Activated T-cell treated with anti-CD3 and anti-CD28 coated beads for 48 hours (primary cell): ENCODE results near the gene ANP32E.

Experiments used
- DNase-seq: peaks from one replicate; pipeline ENCODE4 v3.0.0-alpha.2; 2020; ENCODE audit warnings: low read depth

The ANP32E gene

DNA sequence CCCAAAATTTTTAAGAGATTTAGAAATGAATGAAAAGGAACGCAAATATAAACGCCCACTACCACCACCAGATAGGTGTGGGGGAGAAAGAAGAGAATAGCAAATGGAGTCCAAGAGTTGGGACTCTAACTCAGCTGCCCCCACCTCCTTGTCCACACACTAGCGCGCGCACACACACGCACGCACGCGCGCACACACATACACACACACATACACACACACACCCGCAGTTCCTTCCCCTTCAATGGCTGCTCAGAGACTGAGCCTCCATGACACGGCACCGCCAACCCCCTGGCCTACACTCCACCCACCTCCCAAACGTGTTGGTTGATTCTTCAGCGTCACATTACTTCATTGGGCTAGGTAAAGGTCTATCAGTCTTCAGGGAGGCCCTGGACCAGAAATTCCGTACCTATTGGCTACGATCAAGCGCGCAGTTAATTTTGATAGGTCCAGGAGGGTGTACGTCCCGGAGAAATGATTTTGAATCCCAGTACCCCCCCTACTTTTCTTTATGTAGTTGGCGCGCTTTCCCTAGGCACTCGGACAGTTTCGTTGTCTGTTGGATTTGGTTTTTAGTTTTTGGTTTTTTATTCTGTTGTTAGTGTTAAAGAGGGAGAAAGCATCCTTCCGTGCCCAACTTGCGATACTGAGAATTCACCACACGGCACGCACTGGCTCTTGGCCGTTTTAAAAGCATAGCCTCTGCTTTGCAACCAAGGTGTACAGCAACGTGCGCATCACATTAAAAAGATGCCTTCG is at the start of gene ANP32E:
Gene ANP32E (minus strand): TSS at position 261 of the 762 bp plus-strand sequence. CDS start 326 bp downstream, outside the sequence.
- DNase-seq: peak; percentile 86

DNA sequence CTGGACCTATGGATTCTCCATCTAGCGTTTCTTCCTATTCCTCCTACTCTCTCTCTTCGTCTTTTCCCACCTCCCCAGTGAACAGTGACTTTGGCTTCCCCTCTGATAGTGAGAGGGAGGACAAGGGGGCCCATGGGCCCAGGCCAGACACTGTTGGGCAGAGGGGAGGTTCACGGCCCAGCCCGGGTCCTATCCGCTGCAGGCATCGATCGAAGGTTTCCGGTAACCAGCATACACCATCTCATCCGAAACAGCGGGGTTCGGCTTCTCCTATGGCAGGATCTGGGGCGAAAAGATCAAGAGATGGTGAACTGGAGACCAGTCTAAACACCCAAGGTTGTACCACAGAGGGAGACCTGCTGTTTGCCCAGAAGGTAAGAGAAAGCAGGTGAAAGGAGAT is 47.3 kb upstream of the ANP32E start:
- no peak for DNase-seq

DNA sequence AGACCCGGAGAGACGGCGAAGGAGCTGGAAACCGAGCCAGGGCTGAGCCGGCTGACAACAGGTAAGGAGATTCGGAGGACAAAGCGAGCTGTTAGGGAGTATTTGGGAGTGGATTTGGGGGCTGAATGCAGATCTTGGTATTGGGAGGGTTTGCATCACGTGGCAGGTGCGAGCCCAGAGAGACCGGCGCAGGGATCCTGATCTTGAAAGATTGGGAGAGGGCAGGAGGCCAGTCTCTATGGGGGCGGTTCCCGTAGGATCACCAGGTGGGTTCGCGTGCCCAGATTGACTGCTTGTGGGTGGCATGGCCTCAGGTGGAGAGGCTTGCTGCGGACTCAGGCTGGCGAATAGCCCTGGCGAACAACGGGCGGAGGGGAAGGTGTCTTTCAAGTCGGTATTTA is 46.6 kb upstream of the ANP32E start:
- DNase-seq: no peak

DNA sequence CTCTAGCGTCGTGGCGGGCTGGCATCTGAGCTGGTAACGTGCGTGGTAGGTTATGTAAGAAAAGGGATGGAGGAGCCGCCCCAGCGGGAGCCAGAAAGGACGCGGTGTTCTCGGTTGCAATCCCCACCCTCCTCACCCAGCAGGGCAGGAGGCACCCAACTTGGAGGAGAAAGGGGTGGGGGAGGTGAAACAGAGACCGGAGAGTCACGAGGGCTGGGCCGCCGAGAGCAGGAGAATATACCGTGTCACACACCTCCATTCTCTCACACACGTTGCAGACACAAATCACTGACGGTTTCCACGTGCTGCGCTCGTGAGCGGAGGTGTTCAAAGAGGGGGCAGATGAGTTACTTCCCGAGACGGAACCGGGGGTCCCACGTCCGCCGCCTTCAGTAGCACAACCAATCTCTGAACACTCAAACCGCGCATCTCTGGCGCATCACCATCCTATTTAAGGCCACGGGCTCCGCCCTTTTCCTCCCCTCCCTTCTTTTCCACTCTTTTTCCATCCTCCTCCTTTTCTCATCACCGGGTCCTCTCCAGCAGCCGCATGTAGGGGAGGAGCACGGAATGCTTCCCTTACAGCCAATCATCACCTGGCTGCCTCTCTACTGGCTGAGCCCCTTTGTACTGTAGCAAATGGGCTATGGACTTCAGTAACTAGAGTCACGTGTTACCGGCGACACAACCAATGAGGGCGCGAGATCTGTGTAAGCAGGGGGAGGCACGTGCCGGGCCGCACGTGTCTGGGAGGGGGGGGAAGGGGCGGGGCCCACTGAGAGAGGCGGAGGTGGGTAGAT is 46.0 kb upstream of the ANP32E start, which contains the start of gene CIART:
Gene CIART (plus strand): TSS at position 797 of the 800 bp plus-strand sequence. CDS start 714 bp downstream, outside the sequence.
- peak; percentile 60 for DNase-seq

DNA sequence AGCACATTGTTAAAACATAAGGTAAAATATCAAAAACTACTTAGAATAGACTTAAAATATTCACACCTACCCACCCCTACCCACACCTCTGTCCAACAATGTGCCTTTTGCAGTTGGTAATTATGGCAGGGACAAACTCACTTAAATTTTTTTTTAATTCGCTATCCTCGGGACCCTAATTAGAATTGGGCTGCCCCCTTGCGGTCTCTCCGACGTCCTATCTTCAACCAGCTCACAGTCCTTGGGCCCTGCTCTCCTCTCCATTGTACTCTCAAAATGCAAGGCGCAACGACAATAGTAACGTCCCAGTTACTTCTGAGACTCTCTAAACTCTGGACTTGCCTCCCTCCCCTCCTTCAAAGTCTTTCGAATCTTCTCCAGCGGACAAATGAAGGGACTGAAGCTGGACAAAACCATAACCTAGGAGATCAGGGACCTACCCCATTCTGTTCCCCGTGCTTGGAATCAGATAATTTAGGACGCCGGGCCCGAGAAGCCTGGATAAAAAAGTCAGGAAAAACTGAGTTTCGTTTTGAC is 45.4 kb upstream of the ANP32E start:
- DNase-seq: peak; percentile 50

DNA sequence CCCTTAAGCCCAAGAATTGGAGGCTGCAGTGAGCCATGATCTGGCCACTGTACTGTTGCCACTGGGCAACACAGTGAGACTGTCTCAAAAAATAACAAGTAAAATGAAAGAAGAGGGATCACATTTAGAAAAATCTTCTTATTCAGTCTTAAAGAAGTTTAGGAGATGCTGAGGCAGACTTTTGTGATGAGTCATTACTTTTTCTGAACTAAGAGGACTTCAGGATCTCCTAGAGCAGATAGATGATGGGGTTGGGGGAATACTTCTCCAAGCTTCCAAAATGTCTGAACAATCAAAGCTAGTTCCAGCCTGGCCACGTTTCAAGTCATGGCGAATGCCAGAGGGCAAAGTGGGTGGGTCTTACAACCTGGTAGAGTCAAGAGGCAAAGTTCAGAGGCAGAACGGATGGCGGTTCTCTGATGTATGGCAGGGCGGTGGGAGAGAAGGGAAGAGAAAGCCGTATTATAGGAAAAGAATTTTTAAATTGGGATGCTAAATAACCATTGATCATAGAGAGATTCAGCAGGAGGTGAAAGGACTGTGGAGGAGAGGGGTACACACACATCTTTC is 44.3 kb upstream of the ANP32E start:
- DNase-seq: no peak

DNA sequence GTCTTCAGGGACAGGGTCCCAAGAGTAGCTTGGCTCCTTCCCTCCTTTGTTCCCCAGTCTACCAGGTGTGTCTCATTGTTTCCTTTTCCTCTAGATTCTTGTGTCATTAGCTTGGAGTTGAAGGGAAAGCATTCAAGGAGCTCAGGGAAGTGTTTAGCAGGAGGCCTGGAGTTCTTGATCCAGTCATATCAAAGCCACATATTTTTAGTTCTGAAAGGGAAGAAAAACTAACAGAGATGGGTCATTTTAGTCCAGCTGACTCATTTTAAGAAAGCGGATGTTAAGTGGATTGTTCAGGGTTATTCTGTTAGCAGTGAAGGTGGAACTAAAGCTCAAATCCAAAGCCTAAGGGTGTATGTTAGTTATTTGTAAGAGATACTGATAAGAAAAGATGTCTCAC is 37.4 kb upstream of the ANP32E start:
- no peak for DNase-seq

DNA sequence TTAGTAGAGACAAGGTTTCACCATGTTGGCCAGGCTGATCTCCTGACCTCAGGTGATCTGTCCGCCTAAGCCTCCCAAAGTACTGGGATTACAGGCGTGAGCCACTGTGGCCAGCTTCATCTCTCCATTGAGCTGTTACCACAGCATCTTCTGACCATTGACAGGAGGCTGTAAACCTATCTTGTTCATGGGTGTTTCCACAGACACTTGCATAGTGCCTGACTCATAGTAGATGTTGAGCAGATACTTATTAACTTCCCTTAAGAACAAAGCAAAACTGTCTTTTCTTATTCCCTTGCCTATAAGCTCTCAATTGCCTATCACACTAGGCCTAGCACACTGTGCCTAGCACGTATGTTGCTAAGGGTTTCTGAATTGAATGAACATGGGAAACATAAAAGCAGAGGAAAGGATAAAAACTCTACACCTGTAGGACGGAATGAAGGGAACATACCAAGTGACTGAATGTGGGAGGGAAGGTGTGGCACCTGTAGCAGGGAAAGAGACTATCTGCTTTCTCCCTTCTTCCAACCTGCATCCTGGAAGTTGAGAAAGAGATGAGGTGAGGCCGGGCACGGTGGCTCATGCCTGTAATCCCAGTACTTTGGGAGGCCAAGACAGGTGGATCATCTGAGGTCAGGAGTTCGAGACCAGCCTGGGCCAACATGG is 35.5 kb upstream of the ANP32E start:
- DNase-seq: no peak

DNA sequence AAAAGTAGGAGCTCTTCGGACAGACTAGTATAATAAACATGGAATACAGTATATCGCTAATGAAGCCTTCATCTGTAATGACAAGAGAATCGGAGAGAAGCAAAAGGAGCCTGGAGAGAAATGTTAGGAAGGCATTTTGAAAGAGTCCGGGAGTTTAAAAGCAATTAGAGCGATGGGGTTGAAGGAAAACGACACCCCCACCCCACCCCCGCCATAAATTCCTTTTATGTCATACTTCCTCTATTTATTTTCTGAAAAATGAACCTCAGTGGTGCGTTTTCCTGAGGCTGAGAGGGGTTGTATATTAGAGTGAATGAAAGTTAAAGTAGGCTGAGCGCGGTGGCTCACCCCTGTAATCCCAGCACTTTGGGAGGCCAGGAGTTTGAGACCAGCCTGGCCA is 33.5 kb upstream of the ANP32E start:
- no peak for DNase-seq

DNA sequence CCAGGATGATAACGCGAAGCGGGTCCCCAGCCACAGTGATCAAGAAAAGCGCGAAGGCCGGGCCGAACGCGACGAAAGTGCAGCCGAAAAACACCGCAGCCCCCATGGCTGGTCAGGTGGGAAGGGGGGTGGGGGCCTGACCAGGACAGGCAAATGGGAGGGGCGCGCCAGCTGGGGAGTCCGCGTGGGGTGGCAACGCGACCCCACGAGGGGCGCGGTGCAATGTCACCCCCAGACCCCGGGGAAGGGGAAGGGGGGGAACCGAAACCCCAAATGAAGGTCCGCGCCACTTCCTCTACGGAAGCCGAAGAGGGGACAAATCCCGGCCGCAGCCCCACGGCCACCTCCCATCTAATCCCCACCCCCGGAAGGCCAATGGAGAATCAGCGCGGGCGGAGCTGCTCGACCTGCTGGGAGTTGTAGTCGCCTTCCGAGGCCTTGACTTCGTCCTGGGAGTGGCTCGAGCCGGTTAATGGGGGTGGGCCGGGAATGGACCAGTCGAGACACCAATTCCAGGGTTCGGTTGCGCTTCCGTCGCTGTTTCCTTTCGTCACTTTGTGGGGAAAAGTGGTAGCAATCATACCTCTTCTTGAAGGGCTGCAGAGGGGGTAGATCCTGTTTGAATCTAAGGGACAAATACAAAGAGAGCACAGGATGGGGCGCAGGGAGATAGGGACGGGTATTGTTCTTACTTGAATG is 32.9 kb upstream of the ANP32E start, which contains the start of gene APH1A:
Gene APH1A (minus strand): TSS at position 312 of the 699 bp plus-strand sequence. CDS start 206 bp downstream, at position 106.
- peak; percentile 90 for DNase-seq

DNA sequence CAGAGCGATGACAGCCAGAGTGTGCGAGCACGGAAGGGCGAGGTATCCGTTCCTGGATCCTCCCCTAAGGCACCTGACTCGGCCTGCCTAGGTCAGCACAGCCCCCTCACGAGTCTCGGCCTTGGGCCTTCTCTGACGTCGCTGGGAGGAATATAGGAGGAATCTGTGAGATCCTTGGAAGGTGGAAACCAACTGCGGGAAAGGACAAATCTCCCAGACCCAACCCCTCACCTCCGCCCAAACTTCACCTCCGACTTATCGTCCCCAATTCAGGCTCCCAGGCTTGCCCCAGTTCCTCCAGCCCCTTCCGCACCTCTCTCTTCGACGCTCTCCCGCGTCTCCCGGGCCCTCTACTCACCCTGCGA is 32.4 kb upstream of the ANP32E start:
- peak; percentile 6 for DNase-seq

DNA sequence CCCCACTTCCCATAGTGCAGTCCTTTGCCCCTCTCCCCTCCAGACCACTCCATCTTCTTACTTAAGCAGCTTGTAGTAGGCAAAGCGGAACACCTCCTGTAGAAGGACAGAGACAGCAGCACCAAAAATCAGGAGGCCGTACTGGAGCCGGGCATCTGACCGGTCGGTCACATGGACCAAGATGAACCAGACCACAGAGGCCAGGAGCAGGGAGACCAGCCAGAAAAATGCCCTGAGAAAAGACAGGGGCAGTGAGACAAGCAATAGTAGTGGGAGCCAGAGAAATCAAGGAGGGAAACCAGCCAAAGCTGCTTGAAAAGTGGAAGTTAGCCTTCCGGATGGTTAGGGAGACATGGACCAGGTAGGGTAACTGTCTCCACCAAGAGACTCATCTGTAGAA is 32.0 kb upstream of the ANP32E start:
- no peak for DNase-seq

DNA sequence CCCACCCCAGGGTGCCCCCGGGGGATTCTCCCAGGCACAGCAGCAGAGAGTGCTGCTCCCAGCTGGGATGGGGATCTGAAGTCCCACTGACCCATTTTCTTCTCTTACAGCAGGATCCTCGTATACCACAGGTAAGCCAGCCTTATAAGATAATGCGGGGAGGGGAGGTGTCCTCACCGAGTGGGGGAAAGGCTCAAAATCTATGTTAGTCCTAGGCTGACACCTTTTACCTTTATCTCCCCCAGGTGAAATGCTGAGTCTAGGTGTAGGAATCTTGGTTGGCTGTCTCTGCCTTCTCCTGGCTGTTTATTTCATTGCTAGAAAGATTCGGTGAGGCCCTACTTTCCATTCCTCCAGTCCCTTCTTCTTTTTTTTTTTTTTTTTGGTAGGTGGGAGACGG is 27.6 kb upstream of the ANP32E start:
- no peak for DNase-seq

DNA sequence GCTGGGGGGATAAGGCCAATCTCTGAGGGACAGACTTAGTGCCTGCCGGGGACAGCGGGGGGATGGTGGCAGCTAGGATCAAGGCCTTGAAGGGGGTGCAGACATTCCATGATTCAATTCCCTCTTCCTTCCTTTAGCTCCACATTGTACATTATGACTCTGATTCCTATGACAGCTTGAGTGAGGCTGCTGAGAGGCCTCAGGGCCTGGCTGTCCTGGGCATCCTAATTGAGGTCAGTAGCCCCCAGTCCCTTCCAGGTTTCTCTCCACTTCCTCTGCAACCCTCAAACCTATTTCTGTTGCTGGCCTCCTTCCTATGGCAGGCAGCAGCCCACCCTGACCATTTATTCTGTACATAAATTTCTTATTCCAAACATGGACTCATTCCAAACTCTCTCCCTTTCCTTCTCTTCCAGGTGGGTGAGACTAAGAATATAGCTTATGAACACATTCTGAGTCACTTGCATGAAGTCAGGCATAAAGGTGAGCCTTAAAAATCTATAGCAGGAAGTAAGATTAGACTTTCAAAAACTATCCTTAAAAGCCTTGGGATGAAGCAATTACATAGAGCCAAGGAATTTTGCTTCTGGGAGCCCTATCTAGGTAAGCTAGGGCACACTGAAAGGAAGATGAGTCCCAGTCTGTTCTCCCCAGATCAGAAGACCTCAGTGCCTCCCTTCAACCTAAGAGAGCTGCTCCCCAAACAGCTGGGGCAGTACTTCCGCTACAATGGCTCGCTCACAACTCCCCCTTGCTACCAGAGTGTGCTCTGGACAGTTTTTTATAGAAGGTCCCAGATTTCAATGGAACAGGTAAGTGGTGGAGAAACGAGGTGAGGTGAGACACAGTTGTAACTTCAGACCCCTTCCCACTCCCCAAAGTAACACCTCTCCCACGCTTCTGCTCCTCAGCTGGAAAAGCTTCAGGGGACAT is 26.7 kb upstream of the ANP32E start:
- DNase-seq: no peak

DNA sequence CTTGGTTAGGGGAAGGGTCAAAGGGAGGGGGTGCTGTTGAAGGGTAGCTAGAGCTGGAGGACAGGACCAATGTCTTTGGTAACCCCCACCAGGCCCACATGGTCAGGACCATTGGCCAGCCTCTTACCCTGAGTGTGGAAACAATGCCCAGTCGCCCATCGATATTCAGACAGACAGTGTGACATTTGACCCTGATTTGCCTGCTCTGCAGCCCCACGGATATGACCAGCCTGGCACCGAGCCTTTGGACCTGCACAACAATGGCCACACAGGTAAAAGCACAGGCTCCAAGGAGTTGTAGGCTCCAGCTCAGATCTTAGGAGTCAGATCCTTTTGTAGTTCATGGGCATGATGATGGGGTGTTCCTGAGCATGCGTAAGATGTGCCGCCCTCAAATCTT is 25.5 kb upstream of the ANP32E start:
- DNase-seq: no peak

DNA sequence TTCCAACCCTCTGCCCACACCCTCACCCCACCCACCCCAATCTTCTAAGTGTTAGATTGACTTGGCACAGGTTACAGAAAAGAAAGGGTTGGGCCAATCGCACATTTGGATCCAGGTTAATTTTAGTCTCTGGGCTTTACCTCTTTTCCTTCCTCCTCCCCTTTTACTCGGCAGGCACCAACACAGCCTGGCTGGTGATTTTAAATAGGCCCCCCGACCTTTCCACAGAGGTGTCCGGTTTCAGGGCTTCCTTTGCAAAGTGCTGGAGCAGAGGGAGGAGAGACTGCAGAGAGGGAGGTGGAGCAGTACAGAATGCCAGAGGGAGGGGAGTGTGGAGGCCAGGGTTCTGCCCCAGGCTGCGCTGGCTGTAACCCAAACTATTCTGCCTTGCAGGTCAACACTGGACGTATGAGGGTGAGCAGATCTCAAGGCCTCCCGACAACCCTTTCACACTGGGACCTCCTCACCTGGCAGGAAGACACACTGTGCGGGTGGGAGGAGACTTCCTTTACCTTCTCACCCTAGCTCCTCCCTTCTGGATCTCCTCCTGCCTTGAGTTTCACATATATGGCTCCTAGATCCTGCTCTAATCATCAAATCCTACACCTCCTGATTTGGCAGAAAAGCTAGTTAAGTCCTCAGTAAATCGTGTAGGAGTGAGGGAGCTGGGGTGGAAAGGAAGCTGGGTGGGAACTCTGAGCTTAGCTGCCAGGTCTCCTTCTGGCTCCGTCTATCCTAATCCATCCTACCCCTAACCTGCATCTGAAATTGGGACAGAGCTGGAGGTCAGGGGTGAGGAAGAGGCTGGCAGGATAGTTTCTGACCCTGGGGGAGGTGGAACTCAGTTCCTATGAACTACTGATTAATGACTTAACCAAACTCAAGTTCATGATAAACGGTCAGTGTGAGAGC is 24.1 kb upstream of the ANP32E start:
- DNase-seq: no peak

DNA sequence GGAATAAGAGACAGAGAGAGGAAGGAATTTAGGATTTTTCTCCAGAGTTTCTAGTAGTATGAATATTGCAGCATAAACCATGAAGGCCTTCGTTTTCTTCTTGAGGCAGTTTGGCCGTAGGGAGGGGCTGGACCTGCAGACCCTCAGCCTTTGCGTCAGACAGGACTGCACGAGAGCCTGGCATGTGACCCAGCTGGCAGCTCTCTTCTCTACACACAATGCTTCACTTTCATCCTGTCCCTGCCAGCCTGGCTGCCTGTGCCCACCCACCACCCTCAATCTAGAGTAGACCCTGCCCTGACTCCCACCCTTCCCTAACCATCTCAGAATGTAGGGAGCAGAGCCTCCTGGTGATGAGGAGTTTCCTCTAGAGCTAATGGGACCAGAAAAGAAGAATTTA is 23.3 kb upstream of the ANP32E start:
- no peak for DNase-seq

DNA sequence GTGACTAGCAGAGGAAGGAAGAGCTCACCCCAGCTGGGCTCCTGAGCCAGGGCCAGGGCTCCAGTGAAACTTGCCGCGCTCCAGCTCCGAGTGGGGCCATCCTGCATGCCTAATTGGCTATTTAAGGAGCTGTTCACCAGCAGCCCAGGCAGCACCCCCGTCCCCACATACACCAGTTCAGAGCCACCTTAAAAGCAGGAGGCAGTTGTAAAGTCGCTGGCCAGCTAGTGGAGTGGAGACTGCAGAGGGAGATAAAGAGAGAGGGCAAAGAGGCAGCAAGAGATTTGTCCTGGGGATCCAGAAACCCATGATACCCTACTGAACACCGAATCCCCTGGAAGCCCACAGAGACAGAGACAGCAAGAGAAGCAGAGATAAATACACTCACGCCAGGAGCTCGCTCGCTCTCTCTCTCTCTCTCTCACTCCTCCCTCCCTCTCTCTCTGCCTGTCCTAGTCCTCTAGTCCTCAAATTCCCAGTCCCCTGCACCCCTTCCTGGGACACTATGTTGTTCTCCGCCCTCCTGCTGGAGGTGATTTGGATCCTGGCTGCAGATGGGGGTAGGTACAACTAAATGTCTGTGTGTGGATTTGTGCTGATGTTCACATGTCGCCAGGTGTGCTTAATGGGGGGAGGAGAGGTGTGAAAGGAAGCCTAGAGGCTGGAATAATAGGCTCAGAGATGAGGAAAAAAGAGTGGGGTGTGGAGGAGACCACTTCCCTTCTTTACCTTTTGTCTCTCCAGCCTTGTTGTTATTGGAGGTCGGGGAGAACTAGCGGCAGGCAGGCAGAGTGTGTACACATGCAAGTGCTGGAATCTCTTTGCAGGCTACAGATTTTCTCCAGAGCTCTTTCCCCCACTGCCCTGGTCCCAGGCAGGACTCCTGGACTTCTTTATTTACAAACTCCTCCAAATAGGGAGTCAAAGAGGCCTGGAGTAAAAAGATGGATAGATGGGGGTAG is 22.0 kb upstream of the ANP32E start, which contains the start of gene CA14:
Gene CA14 (plus strand): TSS at position 151 of the 962 bp plus-strand sequence. CDS start 355 bp downstream, at position 506.
- no peak for DNase-seq
